Activated T-helper 1 cell treated with Interleukin-2 at 50 U/mL for 16 hours (primary cell): Measurements from ENCODE around the gene SUGCT.
"Not testable (repeated sequence)": the region's sequence is repeated elsewhere in the genome, so short reads cannot be mapped to it uniquely, and the experiment has no call there.

ENCODE experiments used
- DNase-seq: peaks from one replicate; pipeline ENCODE4 v3.0.0-alpha.2; 2020; ENCODE audit warnings: low read depth

The SUGCT gene

GRCh38 chr7:40263752-40264390 is 129.1 kb downstream of the SUGCT start:
- DNase-seq: no peak

GRCh38 chr7:40267583-40267982 is 132.8 kb downstream of the SUGCT start:
- no peak for DNase-seq

GRCh38 chr7:40268810-40269209 is 134.0 kb downstream of the SUGCT start:
- DNase-seq: not testable (repeated sequence)

- no peak for DNase-seq
These were observed 141.3 kb downstream of the SUGCT start for GRCh38 chr7:40276061-40276460.

GRCh38 chr7:40279991-40280390 is 145.2 kb downstream of the SUGCT start:
- DNase-seq: no peak

- no peak for DNase-seq
These were observed 148.1 kb downstream of the SUGCT start for GRCh38 chr7:40282858-40283257.

GRCh38 chr7:40283391-40283790 is 148.6 kb downstream of the SUGCT start:
- no peak for DNase-seq

- no peak for DNase-seq
These were observed 154.0 kb downstream of the SUGCT start for GRCh38 chr7:40288827-40289226.

GRCh38 chr7:40297741-40298311 is 163.0 kb downstream of the SUGCT start:
- DNase-seq: no peak

- DNase-seq: no peak
These were observed 163.6 kb downstream of the SUGCT start for GRCh38 chr7:40298421-40298820.

- DNase-seq: no peak
These were observed 164.3 kb downstream of the SUGCT start for GRCh38 chr7:40299097-40299496.

- no peak for DNase-seq
These were observed 165.4 kb downstream of the SUGCT start for GRCh38 chr7:40300146-40300670.

- DNase-seq: no peak
These were observed 166.8 kb downstream of the SUGCT start for GRCh38 chr7:40301486-40302068.

GRCh38 chr7:40303996-40304395 is 169.2 kb downstream of the SUGCT start:
- no peak for DNase-seq

- DNase-seq: no peak
These were observed 170.4 kb downstream of the SUGCT start for GRCh38 chr7:40305229-40305628.

GRCh38 chr7:40306025-40306424 is 171.2 kb downstream of the SUGCT start:
- no peak for DNase-seq

- no peak for DNase-seq
These were observed 171.8 kb downstream of the SUGCT start for GRCh38 chr7:40306596-40306995.

- DNase-seq: no peak
These were observed 175.5 kb downstream of the SUGCT start for GRCh38 chr7:40310258-40310657.

- DNase-seq: no peak
These were observed 176.5 kb downstream of the SUGCT start for GRCh38 chr7:40311307-40311706.

- no peak for DNase-seq
These were observed 180.5 kb downstream of the SUGCT start for GRCh38 chr7:40315277-40315676.

- DNase-seq: no peak
These were observed 181.4 kb downstream of the SUGCT start for GRCh38 chr7:40316176-40316575.

- DNase-seq: no peak
These were observed 190.1 kb downstream of the SUGCT start for GRCh38 chr7:40324914-40325313.

- DNase-seq: no peak
These were observed 192.3 kb downstream of the SUGCT start for GRCh38 chr7:40327113-40327512.

- DNase-seq: no peak
These were observed 193.1 kb downstream of the SUGCT start for GRCh38 chr7:40327873-40328272.
